Measurements from ENCODE around the gene TNS3. TPM values are rescaled to one million over a fixed set of nuclear protein-coding genes. Genes with fewer than 3 reads are reported as not detected.

The TNS3 gene
- total and polyA plus RNA-seq, 2 of the 13 experiments (the other 11 are each of a cell fraction or from before 2014, with no cell fraction given): 52.9 to 55.7 TPM

GRCh38 chr7:47325337-47325736 is 256.6 kb downstream of the TNS3 start:
- no peak overlapping the region for H3K27ac ChIP-seq (ENCODE audit: extremely low read length, insufficient read depth, low read length)
- no peak overlapping the region for H2AFZ ChIP-seq (ENCODE audit: low read length)
- no peaks in the 10 kb centered on the region for H3K79me2 ChIP-seq (ENCODE audit: insufficient read depth, low read length)
- no peaks in the 10 kb centered on the region for H3K9me3 ChIP-seq (ENCODE audit: low read length)
- peaks cover 10% of the 10 kb centered on the region for H3K4me1 ChIP-seq (ENCODE audit: insufficient read depth, low read length)
- H3K4me3 ChIP-seq (replicated peaks in 1 of 3; ENCODE audit: insufficient read depth in 1 of 3, low read depth in 2 of 3, low read length in 3 of 3): no peak overlapping the region
- no peak for TF ChIP-seq FOXK2 (IDR thresholded peaks at IDR 0.05)
- TF ChIP-seq RBM22 (optimal IDR thresholded peaks at IDR 0.05; ENCODE audit: low read length): peak; percentile 59
- intact Hi-C loops (cut with micrococcal nuclease; ENCODE audit: unreplicated experiment): no loop called here
- H3K36me3 ChIP-seq (replicated peaks in 1 of 2; ENCODE audit: control insufficient read depth in 1 of 2, insufficient read depth in 2 of 2, low read length in 2 of 2): peaks cover 26 to 74% of the 10 kb centered on the region in 2 experiments
- ChIA-PET POLR2A (no interaction called here), CTCF (ENCODE audit: low intra/inter-chr PET ratio, low total read pairs) (no interaction called here)
- no peak overlapping the region for H3K9ac ChIP-seq (ENCODE audit: insufficient read depth, low read depth, low read length)
- H4K20me1 ChIP-seq (ENCODE audit: insufficient read depth, low read length): peaks cover 10% of the 10 kb centered on the region
- H3K4me2 ChIP-seq (ENCODE audit: low read depth, low read length): no peak overlapping the region
- in situ Hi-C loops (cut with HindIII; ENCODE audit: extremely low pct_ligation_motif_present, low pct_unique_long_range_greater_than_20kb): no loop called here
- no peak for ATAC-seq
- no TSS peak for BruUV-seq (replicated peaks)
- H3K27me3 ChIP-seq (ENCODE audit: control insufficient read depth in 1 of 2, insufficient read depth in 2 of 2, low read length in 2 of 2): no peaks in the 10 kb centered on the region
- FAIRE-seq: no peak
- DNase-seq (ENCODE audit: low spot score): no peak
- WGBS (ENCODE audit: low lambda C conversion rate): 99% methylated on average over 6 of the region's 6 CpGs

- FAIRE-seq (no peak), ATAC-seq (no peak), DNase-seq (ENCODE audit: low spot score) (no peak)
- in situ Hi-C loops (cut with HindIII; ENCODE audit: extremely low pct_ligation_motif_present, low pct_unique_long_range_greater_than_20kb) (no loop called here), intact Hi-C loops (cut with micrococcal nuclease; ENCODE audit: unreplicated experiment) (no loop called here)
- H3K36me3 ChIP-seq (replicated peaks in 1 of 2; ENCODE audit: control insufficient read depth in 1 of 2, insufficient read depth in 2 of 2, low read length in 2 of 2): peaks cover 23 to 74% of the 10 kb centered on the region in 2 experiments
- ChIA-PET POLR2A (no interaction called here), CTCF (ENCODE audit: low intra/inter-chr PET ratio, low total read pairs) (no interaction called here)
- no peaks in the 10 kb centered on the region for H3K27me3 ChIP-seq (ENCODE audit: control insufficient read depth in 1 of 2, insufficient read depth in 2 of 2, low read length in 2 of 2)
- H3K27ac ChIP-seq (ENCODE audit: extremely low read length, insufficient read depth, low read length): no peak overlapping the region
- H3K4me3 ChIP-seq (replicated peaks in 1 of 3; ENCODE audit: insufficient read depth in 1 of 3, low read depth in 2 of 3, low read length in 3 of 3): no peak overlapping the region
- 94% methylated on average over 4 of the region's 4 CpGs for WGBS (ENCODE audit: low lambda C conversion rate)
- H3K9ac ChIP-seq (ENCODE audit: insufficient read depth, low read depth, low read length): no peak overlapping the region
- H3K9me3 ChIP-seq (ENCODE audit: low read length): no peaks in the 10 kb centered on the region
- BruUV-seq (replicated peaks): no TSS peak
- peaks cover 10% of the 10 kb centered on the region for H4K20me1 ChIP-seq (ENCODE audit: insufficient read depth, low read length)
- no peaks in the 10 kb centered on the region for H3K79me2 ChIP-seq (ENCODE audit: insufficient read depth, low read length)
- no peak overlapping the region for H2AFZ ChIP-seq (ENCODE audit: low read length)
- H3K4me2 ChIP-seq (ENCODE audit: low read depth, low read length): no peak overlapping the region
- H3K4me1 ChIP-seq (ENCODE audit: insufficient read depth, low read length): peaks cover 6% of the 10 kb centered on the region
- TF ChIP-seq ZNF770 (CRISPR knock-in tag; IDR thresholded peaks at IDR 0.05) (no peak), ZNF614 (CRISPR knock-in tag; IDR thresholded peaks at IDR 0.05; ENCODE audit: borderline replicate concordance) (no peak), HMGA1 (CRISPR knock-in tag; conservative IDR thresholded peaks at IDR 0.05) (no peak), ZNF232 (CRISPR knock-in tag; IDR thresholded peaks at IDR 0.05; ENCODE audit: borderline replicate concordance) (no peak), ZFP41 (CRISPR knock-in tag; IDR thresholded peaks at IDR 0.05; ENCODE audit: borderline replicate concordance) (no peak), ZNF160 (CRISPR knock-in tag; IDR thresholded peaks at IDR 0.05) (no peak), ELF1 (CRISPR knock-in tag; IDR thresholded peaks at IDR 0.05) (no peak), ATRX (CRISPR knock-in tag; IDR thresholded peaks at IDR 0.05; ENCODE audit: borderline replicate concordance) (no peak), GPN1 (CRISPR knock-in tag; IDR thresholded peaks at IDR 0.05; ENCODE audit: borderline replicate concordance) (no peak), ISL2 (CRISPR knock-in tag; IDR thresholded peaks at IDR 0.05) (no peak), LBX2 (CRISPR knock-in tag; IDR thresholded peaks at IDR 0.05; ENCODE audit: borderline replicate concordance) (no peak), ZNF253 (CRISPR knock-in tag; IDR thresholded peaks at IDR 0.05; ENCODE audit: borderline replicate concordance) (no peak), NFE2L1 (CRISPR knock-in tag; IDR thresholded peaks at IDR 0.05; ENCODE audit: borderline replicate concordance) (no peak), ATF4 (CRISPR knock-in tag; IDR thresholded peaks at IDR 0.05) (no peak), FOSL2 (CRISPR knock-in tag; IDR thresholded peaks at IDR 0.05) (no peak)
Measured at GRCh38 chr7:47323904-47324303, 258.0 kb downstream of the TNS3 start.

Data from HepG2 (cell line).